Left lung (tissue), 10 donors: ENCODE measurements around the gene COG2. TPM values are rescaled to one million over a fixed set of nuclear protein-coding genes. Genes with fewer than 3 reads are reported as not detected.

Experiments used
- ATAC-seq: fragments of 200-7000 bp; cut with Tn5 transposase; one replicate; pipeline ENCODE4 v1.9.1; 2020; ENCODE audit warnings: moderate library complexity
- DNase-seq, 4 donors: peaks; one replicate each; pipeline ENCODE4 v3.0.0-alpha.2; 2013 to 2020
- H3K27ac ChIP-seq, 2 donors: fragments of 200-600 bp; sonication (generic) in 1 of 2; one replicate each; pipeline versions ENCODE4 v1.5.0 to v1.8.0; 2020 to 2021
- H3K27me3 ChIP-seq, 2 donors: fragments of 200-600 bp; sonication (generic) in 1 of 2; one replicate each; pipeline versions ENCODE4 v1.5.0 to v1.8.0; 2020 to 2021
- H3K36me3 ChIP-seq, 2 donors: fragments of 200-600 bp; sonication (generic) in 1 of 2; one replicate each; pipeline versions ENCODE4 v1.5.0 to v1.8.0; 2020 to 2021
- H3K4me1 ChIP-seq, 2 donors: fragments of 200-600 bp; one replicate each; pipeline ENCODE4 v1.8.0; 2021
- H3K4me3 ChIP-seq, 2 donors: fragments of 200-600 bp; sonication (generic) in 1 of 2; one replicate each; pipeline versions ENCODE4 v1.5.0 to v1.8.0; 2020 to 2021; ENCODE audit warnings: mild to moderate bottlenecking in 1 of 2
- H3K9me3 ChIP-seq, 2 donors: fragments of 200-600 bp; sonication (generic) in 1 of 2; one replicate each; pipeline versions ENCODE4 v1.5.0 to v1.8.0; 2020 to 2021
- CTCF ChIP-seq, 2 donors: fragments of 200-600 bp; sonication (generic) in 1 of 2; IDR thresholded peaks; one replicate each; pipeline versions ENCODE4 v1.5.0 to v1.8.0; 2021; ENCODE audit warnings: antibody characterized with exemption in 2 of 2
- intact Hi-C, 2 donors: fragments of 100-400 bp; cut with DNase I; formaldehyde crosslinking; loops; one replicate each; pipeline versions ENCODE4 v1.11.2 to v1.14.2; 2022
- polyA plus RNA-seq, 6 donors: library from polyadenylated mRNA; unstranded; fragments of 120-200 nt; gene quantifications; one replicate each; pipeline ENCODE4 v1.2.1, GENCODE V29; 2013; ENCODE audit not compliant: insufficient read length in 6 of 6
- total RNA-seq, 2 donors: library from RNA; stranded (reverse); fragmentation: NEBNext Ultra II Directional; extraction: Animal tissue kit (Norgen Biotek cat#: 25700); gene quantifications; one replicate each; pipeline ENCODE4 v1.2.1, GENCODE V29; 2021
- donor health status: DM: no; HTN: yes; CAD: no.
- donor health status: DM: no; HTN: no; CAD: no.

COG2 gene
- total and polyA plus RNA-seq, 8 donors: 26.1 to 33.4 (median 27.2) TPM

DNA sequence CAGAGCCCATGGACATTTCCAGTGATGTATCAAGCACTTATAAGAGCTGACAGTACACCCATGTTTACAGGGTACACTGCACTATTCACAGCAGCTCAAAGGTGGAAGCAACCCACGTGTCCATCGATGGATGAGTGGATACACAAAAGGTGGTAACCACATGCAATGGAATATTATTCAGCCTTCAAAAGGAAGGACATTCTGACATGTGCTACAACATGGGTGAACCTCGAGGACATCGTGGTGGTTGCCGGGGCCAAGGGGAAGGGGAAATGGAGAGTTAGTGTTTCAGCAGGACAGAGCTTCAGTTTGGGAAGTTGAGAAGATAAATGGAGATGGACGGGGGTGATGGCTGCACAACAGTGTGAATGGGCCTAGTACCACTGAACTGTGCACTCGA, 62.5 kb downstream of the COG2 start:
- Histone ChIP-seq H3K4me3 (no peak overlapping the region), H3K27ac (no peak overlapping the region), H3K9me3 (no peaks in the 10 kb centered on the region), H3K4me1 (no peaks in the 10 kb centered on the region), H3K27me3 (no peaks in the 10 kb centered on the region), H3K36me3 (no peaks in the 10 kb centered on the region)
- no peak for TF ChIP-seq CTCF (IDR thresholded peaks at IDR 0.05)
- ATAC-seq: no peak
- intact Hi-C loops: no loop called here
- no peak for DNase-seq

DNA sequence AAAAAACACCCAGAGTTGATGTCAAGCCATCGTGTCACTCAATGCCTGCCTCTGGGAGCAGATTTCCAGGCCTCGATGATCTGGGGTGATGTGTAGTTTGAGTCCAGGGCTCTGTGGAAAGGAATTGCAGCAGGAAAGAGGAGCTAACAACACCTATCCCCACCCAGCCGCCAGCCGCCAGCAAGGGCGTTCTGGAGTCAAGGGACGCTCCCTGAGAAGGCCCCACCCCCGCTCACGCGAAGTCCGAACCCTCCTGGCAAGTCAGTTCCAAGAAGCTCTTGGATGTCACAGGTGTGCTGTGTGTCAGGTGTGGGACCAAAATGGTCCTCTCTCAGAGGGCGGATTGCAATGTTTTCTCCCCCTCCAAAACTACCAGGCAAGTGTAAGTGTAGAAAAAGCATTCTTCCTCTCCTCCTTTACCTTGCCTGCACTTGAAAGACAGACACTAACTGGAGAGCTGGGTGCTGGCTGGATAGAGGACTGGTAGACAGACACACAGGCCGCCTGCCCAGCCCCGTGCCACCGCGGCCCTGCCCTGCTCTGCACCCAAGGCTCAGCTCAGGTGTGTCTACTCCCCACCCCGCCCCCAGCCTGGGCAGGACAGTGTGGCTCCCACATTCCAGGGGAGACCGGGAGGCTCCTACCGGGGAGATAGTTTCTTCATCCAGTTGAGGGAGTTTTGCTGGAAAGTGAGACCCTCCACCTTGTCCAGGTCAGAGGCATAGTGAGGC, 63.2 kb downstream of the COG2 start:
- H3K36me3 ChIP-seq: no peaks in the 10 kb centered on the region
- ATAC-seq (no peak), DNase-seq (no peak)
- H3K27me3 ChIP-seq: no peaks in the 10 kb centered on the region
- intact Hi-C loops: no loop called here
- no peak overlapping the region for H3K27ac ChIP-seq
- H3K9me3 ChIP-seq: no peaks in the 10 kb centered on the region
- no peak overlapping the region for H3K4me3 ChIP-seq
- no peaks in the 10 kb centered on the region for H3K4me1 ChIP-seq
- TF ChIP-seq CTCF (IDR thresholded peaks at IDR 0.05): no peak

DNA sequence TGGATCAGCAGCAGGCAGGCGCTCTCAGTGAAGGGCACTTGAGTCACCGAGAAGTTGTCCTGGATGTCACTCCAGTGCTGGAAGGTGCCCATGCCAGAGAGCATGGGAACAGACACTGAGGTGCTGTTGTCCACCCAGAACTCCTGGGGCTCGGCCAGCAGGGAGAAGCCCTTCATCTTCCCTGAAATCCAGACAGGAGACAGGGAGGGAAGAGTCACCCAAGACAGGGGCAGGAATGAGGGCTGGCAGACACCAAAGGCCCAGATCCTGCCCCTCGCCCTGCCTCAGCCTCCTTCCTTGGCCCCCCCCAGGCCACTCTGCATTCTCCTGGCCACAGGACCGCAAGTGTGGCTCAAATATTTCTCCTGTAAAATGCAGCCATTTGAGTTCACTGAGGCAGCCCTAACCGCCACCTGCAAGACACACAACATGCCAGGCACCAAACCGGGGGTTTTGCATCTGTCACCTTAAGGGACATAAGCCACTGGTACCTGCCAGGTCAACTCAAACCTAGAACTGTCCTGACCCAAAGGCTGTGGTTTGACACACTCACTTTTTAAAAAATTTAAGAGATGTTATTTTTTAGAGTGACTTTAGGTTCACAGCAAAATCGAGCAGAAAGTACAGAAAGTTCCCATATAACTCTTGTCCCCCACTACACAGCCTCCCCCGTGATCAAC, 63.9 kb downstream of the COG2 start:
- Histone ChIP-seq H3K4me3 (no peak overlapping the region), H3K27me3 (no peaks in the 10 kb centered on the region), H3K4me1 (no peaks in the 10 kb centered on the region), H3K9me3 (no peaks in the 10 kb centered on the region), H3K36me3 (no peaks in the 10 kb centered on the region), H3K27ac (no peak overlapping the region)
- intact Hi-C loops: no loop called here
- ATAC-seq (no peak), DNase-seq (no peak)
- TF ChIP-seq CTCF (IDR thresholded peaks at IDR 0.05): no peak

DNA sequence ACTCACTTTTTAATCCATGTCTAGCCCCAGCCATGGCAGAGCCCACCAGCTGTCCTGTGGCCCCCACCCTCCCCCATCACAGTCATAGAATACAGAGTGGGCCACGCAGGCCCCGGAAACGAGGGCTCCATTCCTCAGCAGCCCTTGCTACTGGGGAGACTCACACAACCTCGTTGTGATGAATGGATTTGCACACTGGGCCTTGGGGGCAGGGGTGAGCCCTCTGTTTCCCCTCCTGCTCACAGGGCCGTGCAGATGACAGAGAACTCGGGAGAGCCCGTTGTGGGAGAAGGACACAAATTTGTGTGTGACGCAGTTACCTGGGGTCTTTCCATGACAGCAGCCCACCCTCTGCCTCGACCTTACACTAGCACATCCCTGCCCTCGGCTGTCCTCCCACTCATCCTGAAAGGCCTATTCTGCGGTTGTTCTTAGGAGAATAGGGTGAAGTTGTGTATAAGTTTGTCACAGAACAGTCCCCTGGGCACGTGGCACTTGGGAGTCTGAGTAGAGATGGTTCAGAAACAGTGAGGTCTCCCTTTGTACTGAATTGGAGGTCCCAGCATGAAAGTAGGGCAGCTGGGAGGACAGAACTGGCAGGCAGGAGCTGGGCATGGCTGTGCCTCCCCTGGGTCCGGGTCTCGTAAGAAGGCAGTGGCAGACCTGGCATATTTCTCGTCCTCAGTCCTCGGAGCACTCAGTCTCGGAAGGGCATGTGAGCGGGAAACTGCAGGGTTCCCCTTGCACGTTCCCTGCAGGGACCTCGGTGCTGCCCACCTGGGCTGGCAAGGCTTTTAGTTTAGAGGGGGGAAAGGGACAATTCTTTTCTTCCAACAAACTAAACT, 64.8 kb downstream of the COG2 start:
- ATAC-seq (no peak), DNase-seq (no peak)
- no peak for TF ChIP-seq CTCF (IDR thresholded peaks at IDR 0.05)
- H3K27me3 ChIP-seq: no peaks in the 10 kb centered on the region
- intact Hi-C loops: no loop called here
- no peaks in the 10 kb centered on the region for H3K36me3 ChIP-seq
- H3K9me3 ChIP-seq: no peaks in the 10 kb centered on the region
- H3K4me3 ChIP-seq: no peak overlapping the region
- no peaks in the 10 kb centered on the region for H3K4me1 ChIP-seq
- no peak overlapping the region for H3K27ac ChIP-seq
